GM23338 (cell line): ENCODE results near the gene ENOX2.

Source experiments
- CREB1 ChIP-seq: fragments of 250-450 bp; sonication (Bioruptor Pico); IDR thresholded peaks from 2 replicates; pipeline ENCODE4 v1.5.0; 2020; ENCODE audit warnings: low read depth, mild to moderate bottlenecking, moderate library complexity
- CTCF ChIP-seq, 2 experiments: fragments of 200-600 bp in 1 of 2; sonication (generic) in 1 of 2; conservative IDR thresholded peaks; 2 replicates each; pipeline versions ENCODE4 v1.5.1 to v1.6.1; 2016 to 2017; ENCODE audit warnings: antibody characterized with exemption in 2 of 2, low read depth in 2 of 2, mild to moderate bottlenecking in 2 of 2, moderate library complexity in 1 of 2
- ETS1 ChIP-seq: IDR thresholded peaks from 2 replicates; pipeline ENCODE4 v1.6.1; 2016; ENCODE audit warnings: antibody characterized with exemption
- EZH2 ChIP-seq: fragments of 200-600 bp; sonication (generic); IDR thresholded peaks from one replicate; pipeline ENCODE4 v1.8.0; 2017; ENCODE audit warnings: antibody characterized with exemption, mild to moderate bottlenecking, low read depth; ENCODE audit not compliant: unreplicated experiment
- EZH2phosphoT487 ChIP-seq: fragments of 200-600 bp; sonication (generic); IDR thresholded peaks from one replicate; pipeline ENCODE4 v1.8.1; 2018; ENCODE audit warnings: antibody characterized with exemption; ENCODE audit not compliant: unreplicated experiment
- JUNB ChIP-seq: IDR thresholded peaks from one replicate; pipeline ENCODE4 v1.6.1; 2016; ENCODE audit warnings: antibody characterized with exemption; ENCODE audit not compliant: unreplicated experiment
- NANOG ChIP-seq: IDR thresholded peaks from 2 replicates; pipeline ENCODE4 v1.6.1; 2016; ENCODE audit warnings: antibody characterized with exemption, borderline replicate concordance
- POLR2AphosphoS5 ChIP-seq: IDR thresholded peaks from 2 replicates; pipeline ENCODE4 v1.6.1; 2016; ENCODE audit warnings: antibody characterized with exemption, low read depth
- REST ChIP-seq: IDR thresholded peaks from one replicate; pipeline ENCODE4 v1.6.1; 2018; ENCODE audit warnings: antibody characterized with exemption; ENCODE audit not compliant: unreplicated experiment
- STAT1 ChIP-seq: IDR thresholded peaks from one replicate; pipeline ENCODE4 v1.6.1; 2016; ENCODE audit warnings: antibody characterized with exemption; ENCODE audit not compliant: unreplicated experiment
- ZNF114 ChIP-seq: fragments of 250-450 bp; sonication (Bioruptor Pico); IDR thresholded peaks from 2 replicates; pipeline ENCODE4 v1.5.0; 2020; ENCODE audit warnings: mild to moderate bottlenecking, moderate library complexity
- ZNF331 ChIP-seq: fragments of 250-450 bp; sonication (Bioruptor Pico); IDR thresholded peaks from 2 replicates; pipeline ENCODE4 v1.5.0; 2020; ENCODE audit warnings: low read depth, mild to moderate bottlenecking, moderate library complexity
- ZNF462 ChIP-seq: fragments of 250-450 bp; sonication (Bioruptor Pico); IDR thresholded peaks from 2 replicates; pipeline ENCODE4 v1.5.0; 2020; ENCODE audit warnings: mild to moderate bottlenecking, moderate library complexity

- TF ChIP-seq CTCF (conservative IDR thresholded peaks at IDR 0.05; ENCODE audit: low read depth in 2 of 2) (no peak), EZH2 (no peak), ZNF114 (no peak), POLR2AphosphoS5 (no peak), CREB1 (CRISPR knock-in tag) (no peak), EZH2phosphoT487 (no peak), REST (no peak), ZNF331 (CRISPR knock-in tag) (no peak), NANOG (no peak), ETS1 (no peak), JUNB (no peak), STAT1 (no peak), ZNF462 (CRISPR knock-in tag) (no peak)
These were observed 54.2 kb downstream of the ENOX2 start for GRCh38 chrX:130848763-130849162.
